Measurements from ENCODE around the gene NOX3.

Gene NOX3

GRCh38 chr6:155455766-155456165 lies at the start of gene NOX3:
TSS of gene NOX3 (minus strand) at chr6:155455839. CDS start at chr6:155455800, 39 bp downstream.
- no peak within 1 kb of the TSS for H3K4me3 ChIP-seq (ENCODE audit: low read depth, low read length)
- TF ChIP-seq CTCF (IDR thresholded peaks at IDR 0.05; ENCODE audit: borderline replicate concordance, insufficient read depth, low read depth, low read length) = no peak

GRCh38 chr6:155504848-155505607 lies 49.4 kb upstream of the NOX3 start:
- no peak for TF ChIP-seq CTCF (IDR thresholded peaks at IDR 0.05; ENCODE audit: borderline replicate concordance, insufficient read depth, low read depth, low read length)
- H3K4me3 ChIP-seq (ENCODE audit: low read depth, low read length) = no peak overlapping the region

GRCh38 chr6:155502393-155502792 lies 46.8 kb upstream of the NOX3 start:
- TF ChIP-seq CTCF (IDR thresholded peaks at IDR 0.05; ENCODE audit: borderline replicate concordance, insufficient read depth, low read depth, low read length) = no peak
- no peak overlapping the region for H3K4me3 ChIP-seq (ENCODE audit: low read depth, low read length)

GRCh38 chr6:155499574-155499973 lies 43.9 kb upstream of the NOX3 start:
- no peak overlapping the region for H3K4me3 ChIP-seq (ENCODE audit: low read depth, low read length)
- no peak for TF ChIP-seq CTCF (IDR thresholded peaks at IDR 0.05; ENCODE audit: borderline replicate concordance, insufficient read depth, low read depth, low read length)

GRCh38 chr6:155498370-155498769 lies 42.7 kb upstream of the NOX3 start:
- H3K4me3 ChIP-seq (ENCODE audit: low read depth, low read length) = no peak overlapping the region
- TF ChIP-seq CTCF (IDR thresholded peaks at IDR 0.05; ENCODE audit: borderline replicate concordance, insufficient read depth, low read depth, low read length) = no peak

- no peak for TF ChIP-seq CTCF (IDR thresholded peaks at IDR 0.05; ENCODE audit: borderline replicate concordance, insufficient read depth, low read depth, low read length)
These were observed 41.6 kb upstream of the NOX3 start for GRCh38 chr6:155497273-155497672.

More at GRCh38 chr6:155497273-155497672, 41.6 kb upstream of the NOX3 start:
- H3K4me3 ChIP-seq (ENCODE audit: low read depth, low read length) = no peak overlapping the region

All from GM12875 (cell line).